H9 (cell line): ENCODE results near the gene USB1. TPM values are rescaled to one million over a fixed set of nuclear protein-coding genes. Genes with fewer than 3 reads are reported as not detected.

Source experiments
- DNase-seq: peaks from one replicate; pipeline ENCODE4 v3.0.0-alpha.2; 2017
- H2AFZ ChIP-seq: one replicate; pipeline ENCODE4 v1.6.1; 2013; ENCODE audit warnings: mild to moderate bottlenecking, low read length, control low read depth, moderate library complexity
- H2AK5ac ChIP-seq: 2 replicates; pipeline ENCODE4 v1.6.1; 2013; ENCODE audit warnings: low read length, control low read depth, mixed read lengths; ENCODE audit not compliant: insufficient read length
- H2BK120ac ChIP-seq: one replicate; pipeline ENCODE4 v1.6.1; 2013; ENCODE audit warnings: low read depth, mild to moderate bottlenecking, low read length, control low read depth, inconsistent platforms; ENCODE audit not compliant: poor library complexity, severe bottlenecking
- H2BK12ac ChIP-seq: 2 replicates; pipeline ENCODE4 v1.6.1; 2013; ENCODE audit warnings: low read length, control low read depth, mixed read lengths, low read depth; ENCODE audit not compliant: insufficient read length
- H2BK15ac ChIP-seq: 2 replicates; pipeline ENCODE4 v1.6.1; 2013; ENCODE audit warnings: low read depth, low read length, control low read depth
- H2BK20ac ChIP-seq: one replicate; pipeline ENCODE4 v1.6.1; 2013; ENCODE audit warnings: low read depth, mild to moderate bottlenecking, low read length, control low read depth, inconsistent platforms; ENCODE audit not compliant: poor library complexity, severe bottlenecking
- H2BK5ac ChIP-seq: 2 replicates; pipeline ENCODE4 v1.6.1; 2013; ENCODE audit warnings: low read length, control low read depth, mixed read lengths; ENCODE audit not compliant: insufficient read length
- H3K14ac ChIP-seq: 2 replicates; pipeline ENCODE4 v1.6.1; 2013; ENCODE audit warnings: low read length, control low read depth; ENCODE audit not compliant: insufficient read depth
- H3K18ac ChIP-seq: 2 replicates; pipeline ENCODE4 v1.6.1; 2013; ENCODE audit warnings: low read depth, mild to moderate bottlenecking, mixed read lengths, low read length, control low read depth; ENCODE audit not compliant: insufficient read length
- H3K23ac ChIP-seq: 2 replicates; pipeline ENCODE4 v1.6.1; 2013; ENCODE audit warnings: low read length, control low read depth, mixed read lengths, low read depth; ENCODE audit not compliant: insufficient read length
- H3K23me2 ChIP-seq: 2 replicates; pipeline ENCODE4 v1.6.1; 2013; ENCODE audit warnings: low read depth, mild to moderate bottlenecking, mixed read lengths, low read length, control low read depth; ENCODE audit not compliant: insufficient read length, poor library complexity, severe bottlenecking
- H3K27ac ChIP-seq: 2 replicates; pipeline ENCODE4 v1.5.1; 2013; ENCODE audit warnings: low read length, control low read depth, mixed read lengths, low read depth; ENCODE audit not compliant: insufficient read length
- H3K27me3 ChIP-seq: 2 replicates; pipeline ENCODE4 v1.6.1; 2013; ENCODE audit warnings: low read length, control low read depth, inconsistent platforms; ENCODE audit not compliant: insufficient read depth
- H3K4ac ChIP-seq: 2 replicates; pipeline ENCODE4 v1.6.1; 2013; ENCODE audit warnings: low read depth, mild to moderate bottlenecking, control low read depth, inconsistent platforms, low read length, moderate library complexity
- H3K4me1 ChIP-seq: 2 replicates; pipeline ENCODE4 v1.6.1; 2013; ENCODE audit warnings: low read length, control low read depth, inconsistent platforms; ENCODE audit not compliant: insufficient read depth
- H3K4me2 ChIP-seq: 2 replicates; pipeline ENCODE4 v1.6.1; 2013; ENCODE audit warnings: low read length, control low read depth, mixed read lengths; ENCODE audit not compliant: insufficient read length, insufficient read depth
- H3K56ac ChIP-seq: 2 replicates; pipeline ENCODE4 v1.6.1; 2013; ENCODE audit warnings: low read depth, mild to moderate bottlenecking, mixed read lengths, low read length, control low read depth; ENCODE audit not compliant: insufficient read length
- H3K79me1 ChIP-seq: 2 replicates; pipeline ENCODE4 v1.6.1; 2013; ENCODE audit warnings: low read depth, mild to moderate bottlenecking, moderate library complexity, low read length, control low read depth, inconsistent platforms; ENCODE audit not compliant: insufficient read depth, poor library complexity, severe bottlenecking
- H3K79me2 ChIP-seq: 2 replicates; pipeline ENCODE4 v1.6.1; 2013; ENCODE audit warnings: low read length, control low read depth, inconsistent platforms; ENCODE audit not compliant: insufficient read depth
- H3K9ac ChIP-seq: 2 replicates; pipeline ENCODE4 v1.6.1; 2013; ENCODE audit warnings: low read length, control low read depth, mixed read lengths; ENCODE audit not compliant: insufficient read length; ENCODE audit errors: extremely low read depth
- H3K9me3 ChIP-seq: one replicate; pipeline ENCODE4 v1.6.1; 2013; ENCODE audit warnings: low read depth, low read length, inconsistent platforms; ENCODE audit not compliant: control insufficient read depth
- H3T11ph ChIP-seq: one replicate; pipeline ENCODE4 v1.6.1; 2013; ENCODE audit warnings: mild to moderate bottlenecking, low read length, control low read depth, inconsistent platforms
- H4K20me1 ChIP-seq: one replicate; pipeline ENCODE4 v1.6.1; 2013; ENCODE audit not compliant: control insufficient read depth, insufficient read length, insufficient read depth
- H4K5ac ChIP-seq: 2 replicates; pipeline ENCODE4 v1.6.1; 2013; ENCODE audit warnings: low read depth, mild to moderate bottlenecking, mixed read lengths, low read length, control low read depth; ENCODE audit not compliant: insufficient read length
- H4K8ac ChIP-seq: replicated peaks from 2 replicates; pipeline ENCODE4 v1.6.1; 2013; ENCODE audit warnings: low read length, control low read depth, mixed read lengths, low read depth; ENCODE audit not compliant: insufficient read length
- H4K91ac ChIP-seq: 2 replicates; pipeline ENCODE4 v1.6.1; 2013; ENCODE audit warnings: low read depth, mild to moderate bottlenecking, moderate library complexity, mixed read lengths, low read length, control low read depth; ENCODE audit not compliant: insufficient read length
- H3K27ac Mint-ChIP-seq, 3 experiments: 2 replicates in 2 of 3; 3 replicates in 1 of 3; pipeline ENCODE4 v1.8.0; 2020 to 2021; ENCODE audit warnings: mixed read lengths in 3 of 3, mild to moderate bottlenecking in 1 of 3, moderate library complexity in 1 of 3
- H3K27me3 Mint-ChIP-seq: 2 replicates; pipeline ENCODE4 v1.8.0; 2021; ENCODE audit warnings: low read depth, mild to moderate bottlenecking, moderate library complexity, mixed read lengths
- H3K36me3 Mint-ChIP-seq, 3 experiments: 2 replicates in 2 of 3; 3 replicates in 1 of 3; pipeline ENCODE4 v1.8.0; 2020 to 2021; ENCODE audit warnings: low read depth in 3 of 3, mixed read lengths in 3 of 3; ENCODE audit not compliant: insufficient read depth in 1 of 3
- H3K4me1 Mint-ChIP-seq, 2 experiments: 2 replicates each; pipeline ENCODE4 v1.8.0; 2020; ENCODE audit warnings: mixed read lengths in 2 of 2
- H3K4me3 Mint-ChIP-seq, 2 experiments: 2 replicates in 1 of 2; 3 replicates in 1 of 2; pipeline ENCODE4 v1.8.0; 2020 to 2021; ENCODE audit warnings: mild to moderate bottlenecking in 2 of 2, mixed read lengths in 2 of 2, moderate library complexity in 1 of 2
- H3K9me3 Mint-ChIP-seq, 2 experiments: 2 replicates in 1 of 2; 3 replicates in 1 of 2; pipeline ENCODE4 v1.8.0; 2020; ENCODE audit warnings: mild to moderate bottlenecking in 2 of 2, mixed read lengths in 2 of 2, moderate library complexity in 1 of 2
- CTCF ChIP-seq: fragments of 200-600 bp; sonication (generic); conservative IDR thresholded peaks from 3 replicates; pipeline ENCODE4 v1.8.0; 2021; ENCODE audit warnings: antibody characterized with exemption, mild to moderate bottlenecking
- WGBS: extraction: QIAGEN DNeasy Blood & Tissue Kit; methylation state at CpG from one replicate; pipeline ENCODE4 v1.1.7; 2013; ENCODE audit warnings: missing lambda C conversion rate, low lambda C conversion rate, mixed read lengths; ENCODE audit not compliant: insufficient read length; ENCODE audit errors: extremely low coverage; 5-methylcytosine and 5-hydroxymethylcytosine counted together
- total RNA-seq: library from RNA; stranded (reverse); gene quantifications from 2 replicates; pipeline ENCODE4 v1.2.1, GENCODE V29; 2021

USB1 gene
- total RNA-seq, 1 experiment from 2014 or later = 65.0 TPM

- Histone ChIP-seq H3K9ac (no peak overlapping the region), H3K14ac (no peak overlapping the region; the same call in 1 of the 2 replicates), H3K18ac (no peak overlapping the region), H3K4me2 (no peak overlapping the region), H2AFZ (no peak overlapping the region), H3K79me1 (no peaks in the 10 kb centered on the region), H3K4ac (no peak overlapping the region), H3K4me1 (no peaks in the 10 kb centered on the region), H2BK5ac (no peak overlapping the region), H2BK120ac (no peak overlapping the region), H3K56ac (no peak overlapping the region), H3K27me3 (no peaks in the 10 kb centered on the region), H3K9me3 (no peaks in the 10 kb centered on the region), H3K79me2 (no peaks in the 10 kb centered on the region), H4K91ac (no peak overlapping the region), H2BK15ac (no peak overlapping the region), H3K23ac (no peak overlapping the region), H3T11ph (no peak overlapping the region), H4K5ac (no peak overlapping the region), H2BK12ac (no peak overlapping the region), H2BK20ac (no peak overlapping the region), H4K20me1 (no peaks in the 10 kb centered on the region), H3K23me2 (no peaks in the 10 kb centered on the region), H4K8ac (no peak overlapping the region), H2AK5ac (no peak overlapping the region), H3K27ac (no peak overlapping the region)
- WGBS = no CpG with 5 or more reads among the region's 9 CpGs
- H3K4me3 Mint-ChIP-seq = no peak overlapping the region
- H3K27me3 Mint-ChIP-seq = no peaks in the 10 kb centered on the region
- 0 out of 7 replicates have a peak overlapping the region, but pooled peaks of 1 of the 3 experiments have one; percentile 23 for H3K27ac Mint-ChIP-seq
- H3K9me3 Mint-ChIP-seq = no peaks in the 10 kb centered on the region
- TF ChIP-seq CTCF = no peak
- H3K36me3 Mint-ChIP-seq = peaks cover 10 to 34% (median 15%) of the 10 kb centered on the region in 3 experiments; a peak in 6 of 7 replicates
- no peak for DNase-seq
- peaks cover 22 to 25% of the 10 kb centered on the region in 2 experiments for H3K4me1 Mint-ChIP-seq
Measured at GRCh38 chr16:58013201-58013956, 12.2 kb downstream of the USB1 start.
